DLD1 (cell line): ENCODE measurements around the gene S1PR1.

Source experiments
- in situ Hi-C: cut with HindIII; loops from 2 replicates; pipeline ENCODE4 v1.10.0; 2017; ENCODE audit warnings: low sequenced_read_pairs

Gene S1PR1

DNA sequence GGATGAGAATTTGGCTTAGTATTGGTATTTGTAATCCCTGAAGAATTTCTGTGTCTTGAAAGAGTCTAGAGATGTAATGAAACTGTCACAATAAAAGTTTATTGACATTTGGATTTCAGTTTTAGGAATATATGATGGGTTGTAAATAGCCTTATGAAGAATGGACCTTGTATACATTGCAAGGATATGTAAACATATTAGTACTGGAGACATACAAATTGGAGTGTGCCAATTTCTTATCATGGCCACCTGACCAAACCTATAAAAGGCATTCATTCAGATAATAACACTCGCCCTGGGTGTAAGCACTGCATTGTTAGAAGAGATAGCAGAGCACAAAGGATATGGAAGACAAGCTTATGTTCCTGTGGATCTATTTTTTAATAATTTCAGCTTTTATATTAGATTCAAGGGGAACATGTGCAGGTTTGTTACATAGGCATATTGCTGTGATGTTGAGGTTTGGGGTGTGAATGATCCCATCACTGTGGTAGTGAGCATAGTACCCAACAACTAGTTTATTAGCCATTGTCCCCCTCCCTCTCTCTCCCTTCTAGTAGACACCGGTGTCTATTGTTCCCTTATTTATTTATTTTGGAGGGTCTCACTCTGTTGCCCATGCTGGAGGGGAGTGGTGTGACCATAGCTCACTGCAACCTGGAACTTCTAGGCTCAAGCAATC is 8.6 kb downstream of the S1PR1 start:
- in situ Hi-C loops = no loop called here

DNA sequence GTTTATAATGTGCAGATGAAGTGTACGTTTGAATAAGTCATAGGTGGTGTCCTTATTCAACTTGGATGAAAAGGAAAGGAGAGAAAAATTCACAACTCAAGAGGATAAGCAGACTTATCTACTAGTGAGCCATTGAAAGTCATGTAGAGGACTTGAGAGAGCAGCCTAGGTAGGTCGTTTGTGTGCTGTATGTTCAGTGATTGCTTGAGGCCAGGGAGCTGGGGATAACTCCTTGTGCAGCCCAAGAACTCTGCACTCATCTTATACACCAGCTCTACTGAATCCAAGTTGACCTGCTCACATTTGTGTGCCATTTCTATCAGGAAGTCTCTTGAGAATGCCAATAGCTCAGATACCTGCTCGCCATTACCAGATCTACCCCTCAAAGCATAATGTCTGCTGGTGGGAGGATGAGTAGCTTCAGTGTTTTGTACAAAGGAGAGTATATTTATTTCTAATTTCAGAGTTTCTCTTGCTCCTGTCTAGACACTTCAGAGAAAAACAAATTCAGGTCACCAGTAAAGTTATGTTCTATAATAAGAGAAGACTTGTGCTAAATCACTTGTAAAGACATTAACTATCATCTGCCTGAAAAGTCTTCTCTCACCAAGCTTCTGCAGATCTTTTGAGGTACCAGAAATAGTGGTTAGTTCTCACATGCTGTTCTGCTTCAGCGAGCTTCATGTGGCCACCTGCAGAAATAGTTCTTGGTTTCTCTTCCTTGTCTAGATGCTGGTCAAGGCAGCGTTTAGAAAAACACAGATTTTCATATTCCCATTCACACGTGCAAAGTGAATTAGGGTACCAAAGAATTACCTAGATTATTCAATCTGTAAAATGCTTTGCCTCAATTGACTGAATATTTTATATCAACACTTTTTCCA is 10.8 kb downstream of the S1PR1 start:
- in situ Hi-C loops = no loop called here

DNA sequence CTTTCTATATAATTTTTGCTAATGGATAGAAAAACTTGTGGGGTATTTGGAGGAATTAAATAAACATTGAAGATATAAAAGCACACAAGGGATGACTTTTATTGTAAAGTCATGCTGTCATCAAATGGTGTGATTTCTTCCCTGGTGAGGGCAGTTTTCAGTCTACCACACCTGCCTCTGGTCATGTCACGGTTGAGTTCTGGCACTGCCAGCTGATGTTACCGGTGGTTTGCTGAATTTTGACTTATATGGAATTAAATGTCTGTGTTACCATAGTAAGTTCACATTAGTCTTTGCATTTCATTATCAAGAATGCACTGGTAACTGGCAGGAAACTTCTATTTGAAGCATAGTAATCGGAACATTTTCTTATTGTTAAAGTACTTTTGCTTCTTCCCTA is 13.4 kb downstream of the S1PR1 start:
- in situ Hi-C loops = no loop called here

GRCh38 chr1:101250656-101251272 is 13.9 kb downstream of the S1PR1 start:
- in situ Hi-C loops = no loop called here

DNA sequence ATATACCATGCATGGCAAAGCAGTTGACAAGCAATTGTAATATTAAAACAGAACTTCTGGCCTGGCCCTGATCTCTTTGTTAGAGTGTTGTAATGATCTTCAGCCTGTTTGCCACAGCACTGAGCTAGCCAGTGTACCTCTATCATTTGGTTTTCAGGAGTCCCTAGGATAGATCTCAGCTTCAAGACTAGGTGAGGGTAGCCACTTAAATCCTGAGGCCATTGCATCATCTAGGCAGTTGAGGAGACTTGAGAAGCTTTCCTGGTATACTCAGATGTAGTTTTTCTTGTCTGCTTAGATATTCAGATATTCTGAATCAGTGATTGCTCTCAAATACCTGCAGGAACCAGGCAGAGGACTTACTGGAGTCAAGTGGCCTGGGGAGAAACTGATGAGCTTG is 14.7 kb downstream of the S1PR1 start:
- in situ Hi-C loops = no loop called here

GRCh38 chr1:101253976-101254674 is 17.3 kb downstream of the S1PR1 start:
- in situ Hi-C loops = no loop called here

GRCh38 chr1:101257500-101258325 is 20.9 kb downstream of the S1PR1 start:
- in situ Hi-C loops = no loop called here

GRCh38 chr1:101259744-101260148 is 22.9 kb downstream of the S1PR1 start:
- in situ Hi-C loops = no loop called here

GRCh38 chr1:101260556-101261350 is 23.9 kb downstream of the S1PR1 start:
- in situ Hi-C loops = no loop called here

DNA sequence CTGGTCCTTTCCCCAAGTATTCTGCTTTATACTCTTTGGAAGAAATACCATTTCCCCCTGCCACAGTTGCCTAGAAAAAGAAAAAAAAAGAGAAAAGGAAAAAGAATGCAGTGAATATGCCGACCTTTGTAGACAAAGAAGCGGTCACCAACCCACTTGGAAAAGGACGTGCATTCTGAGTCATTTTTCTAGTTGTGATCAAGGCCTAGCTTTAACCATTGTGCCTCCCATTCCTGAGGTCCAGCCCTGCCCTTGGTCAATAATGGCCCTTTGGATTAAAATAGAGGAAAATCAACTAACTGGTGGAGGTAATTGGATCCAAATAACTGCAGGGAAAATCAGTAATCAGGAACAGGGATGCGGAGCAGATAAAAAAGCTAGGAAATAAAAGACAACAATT is 24.8 kb downstream of the S1PR1 start:
- in situ Hi-C loops = no loop called here

- in situ Hi-C loops = no loop called here
These were observed 25.2 kb downstream of the S1PR1 start for GRCh38 chr1:101262060-101262459.

DNA sequence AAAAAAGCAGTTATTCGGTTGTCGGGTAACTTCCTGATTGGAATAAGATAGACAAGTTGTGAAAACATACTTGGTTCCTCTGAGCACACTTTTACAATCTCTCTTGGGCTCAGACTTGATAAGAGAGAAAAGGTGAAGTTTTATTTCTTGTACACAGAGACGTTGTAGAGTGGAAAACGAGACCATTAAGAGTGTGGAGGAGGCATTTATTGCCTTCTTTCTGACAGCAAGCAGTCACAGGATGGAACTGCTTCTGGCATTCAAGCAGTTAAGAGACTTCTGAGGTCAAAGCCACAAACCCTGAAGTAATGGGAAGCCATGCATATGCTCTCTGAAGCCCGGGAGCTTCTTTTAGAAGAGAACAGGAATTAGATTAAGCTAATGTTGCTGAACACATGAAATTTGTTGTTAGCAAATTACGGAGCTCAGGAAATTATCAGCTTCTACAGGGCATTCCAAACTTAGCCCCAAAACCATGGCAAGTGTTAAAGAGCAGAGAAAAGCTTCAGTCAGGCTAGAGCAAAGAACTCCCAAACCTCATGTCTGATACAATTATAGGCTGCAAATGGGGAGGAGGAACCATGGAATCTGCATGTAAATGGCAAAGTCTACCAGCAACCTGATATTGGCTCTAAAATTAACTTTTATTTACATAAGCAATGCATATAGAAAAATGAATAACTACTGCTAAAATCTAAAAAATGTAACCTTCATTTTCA is 26.0 kb downstream of the S1PR1 start:
- in situ Hi-C loops = no loop called here

DNA sequence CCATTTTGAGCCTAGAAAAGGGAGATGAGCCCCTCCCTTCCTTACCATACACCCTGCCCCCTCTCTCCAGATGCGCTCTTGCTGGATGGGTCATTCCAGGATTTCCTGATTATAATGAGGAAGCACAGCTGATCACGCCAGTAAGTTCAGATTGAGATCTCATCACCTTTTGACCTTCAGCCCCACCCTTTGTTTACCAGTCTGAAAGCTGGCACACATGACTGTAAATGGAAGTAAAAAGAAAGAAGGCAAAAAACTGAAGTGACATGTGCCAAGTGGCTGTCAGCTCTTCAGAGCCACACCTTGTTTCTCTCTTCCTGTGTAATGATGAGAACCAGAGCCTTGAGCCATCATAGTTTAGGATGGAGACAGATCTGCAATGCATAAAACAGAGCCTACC is 27.9 kb downstream of the S1PR1 start:
- in situ Hi-C loops = no loop called here

DNA sequence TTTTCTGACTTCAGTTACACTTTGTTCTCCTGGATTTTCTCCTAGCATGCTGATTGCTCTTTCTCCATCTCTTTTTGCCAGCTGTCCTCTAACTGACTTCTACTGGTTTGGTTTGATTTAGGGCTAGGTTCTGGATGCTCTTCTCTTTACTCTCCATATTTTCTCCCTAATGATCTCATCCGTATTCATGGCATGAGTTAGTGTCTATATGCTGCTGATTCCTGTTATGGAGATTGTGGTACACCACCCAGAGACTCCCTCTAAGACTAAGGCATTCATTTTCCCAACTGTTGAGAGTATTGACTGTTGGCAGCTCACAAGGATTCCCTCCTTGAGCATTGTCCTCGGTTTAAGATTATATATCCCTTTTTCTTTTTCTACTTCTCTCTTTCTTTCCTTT is 28.9 kb downstream of the S1PR1 start:
- in situ Hi-C loops = no loop called here

DNA sequence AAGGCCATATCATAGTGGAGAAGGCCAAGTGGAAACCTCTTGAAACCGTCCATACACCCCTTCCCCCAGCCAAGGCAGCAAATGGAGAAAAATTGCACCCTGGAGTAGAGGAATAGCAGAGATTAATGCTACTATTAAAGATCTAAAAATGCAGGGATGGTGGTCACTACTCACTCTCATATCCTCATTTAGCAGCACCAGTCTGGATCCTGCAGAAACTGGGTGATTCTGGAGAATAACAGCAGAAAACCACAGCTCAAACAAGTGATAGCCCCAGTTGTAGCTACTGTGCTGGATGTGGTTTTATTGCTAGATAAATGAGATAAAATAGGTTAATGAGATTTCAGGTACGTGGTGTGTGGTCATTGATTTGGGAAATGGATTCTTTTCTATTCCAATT is 30.3 kb downstream of the S1PR1 start:
- in situ Hi-C loops = no loop called here

DNA sequence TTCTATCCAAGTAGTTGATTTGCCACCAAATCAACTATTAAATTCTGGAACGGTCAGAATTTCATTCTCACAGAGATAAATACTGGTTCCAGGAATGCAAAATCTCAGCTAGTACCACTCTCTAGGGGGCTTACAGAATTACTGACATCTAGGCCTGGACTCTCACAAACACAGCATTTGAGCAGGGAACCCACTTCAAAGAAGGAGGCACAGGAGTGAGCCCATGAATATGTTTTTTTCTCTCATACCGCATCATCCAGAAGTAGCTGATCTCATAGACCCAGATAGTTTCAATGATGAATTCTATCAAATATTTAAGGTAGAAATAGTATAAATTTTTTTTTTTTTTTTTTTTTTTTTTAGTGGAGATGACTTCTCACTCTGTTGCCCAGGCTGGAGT is 32.1 kb downstream of the S1PR1 start:
- in situ Hi-C loops = no loop called here

- in situ Hi-C loops = loop anchor here (25.0 kb wide), 1 partner anchor 363 kb away; no protein-coding TSS in a partner anchor
These were observed 38.9 kb downstream of the S1PR1 start for GRCh38 chr1:101275672-101276071.

DNA sequence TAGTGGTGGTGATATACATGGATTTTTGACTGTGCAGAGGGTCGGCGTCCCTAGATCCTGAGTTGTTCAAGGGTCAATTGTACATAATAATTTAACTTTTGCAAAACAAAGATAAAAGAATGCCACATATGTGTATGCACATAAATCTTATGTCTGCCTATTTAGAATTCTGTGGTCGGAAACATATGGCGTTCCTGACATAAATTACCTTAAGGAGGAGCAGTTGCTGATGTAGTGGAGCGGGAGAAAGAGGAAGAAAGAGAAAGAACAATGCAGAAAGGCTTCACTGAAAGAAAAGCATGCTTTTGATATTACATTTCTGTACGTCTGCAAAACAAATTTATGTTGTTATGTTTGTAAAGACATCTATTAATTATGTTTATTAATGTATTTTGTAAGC is 40.0 kb downstream of the S1PR1 start:
- in situ Hi-C loops = loop anchor here (25.0 kb wide), 1 partner anchor 365 kb away; no protein-coding TSS in a partner anchor

DNA sequence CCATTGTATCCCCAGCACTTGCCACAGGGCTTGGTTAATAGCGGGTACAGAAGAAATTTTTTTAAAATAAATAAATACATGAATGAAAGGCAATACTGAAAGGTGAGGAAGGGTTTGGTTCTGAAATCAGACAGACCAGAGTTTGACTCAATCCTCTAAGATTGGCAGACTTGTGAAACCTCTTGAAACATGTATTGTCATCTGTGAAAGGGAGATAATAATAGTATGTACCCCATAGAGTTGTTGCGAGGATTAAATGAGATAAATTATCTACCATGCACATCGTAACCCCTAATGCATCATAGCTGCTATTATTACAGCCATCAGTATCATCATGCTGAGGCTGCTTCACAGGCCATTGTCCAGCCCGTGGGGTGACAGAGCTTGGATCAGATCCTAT is 41.4 kb downstream of the S1PR1 start:
- in situ Hi-C loops = loop anchor here (25.0 kb wide), 1 partner anchor 366 kb away; no protein-coding TSS in a partner anchor
